GM18951 (cell line): ENCODE measurements around the gene CTTNBP2.

Source experiments
- POLR2A ChIP-seq: IDR thresholded peaks from 4 replicates; pipeline ENCODE4 v1.6.1; 2011; ENCODE audit warnings: mild to moderate bottlenecking; ENCODE audit not compliant: insufficient read length, insufficient read depth; ENCODE audit errors: extremely low read depth
- in situ Hi-C: fragments of 300-500 bp; cut with MboI; formaldehyde crosslinking; loops from one replicate; pipeline ENCODE4 v1.12.0; 2022; ENCODE audit warnings: low sequenced_read_pairs, mixed read lengths, inconsistent platforms; ENCODE audit not compliant: unreplicated experiment

The CTTNBP2 gene

GRCh38 chr7:117888627-117889026, 15.4 kb upstream of the CTTNBP2 start:
- TF ChIP-seq POLR2A = no peak
- in situ Hi-C loops = no loop called here

GRCh38 chr7:117882594-117882993, 9.4 kb upstream of the CTTNBP2 start:
- in situ Hi-C loops = no loop called here
- no peak for TF ChIP-seq POLR2A

- no peak for TF ChIP-seq POLR2A
- in situ Hi-C loops = no loop called here
Measured at GRCh38 chr7:117876761-117877160, 3.5 kb upstream of the CTTNBP2 start.

GRCh38 chr7:117875566-117875965, 2.3 kb upstream of the CTTNBP2 start:
- in situ Hi-C loops = no loop called here
- TF ChIP-seq POLR2A = no peak

- in situ Hi-C loops = no loop called here
Measured at GRCh38 chr7:117874191-117874700, 1.0 kb upstream of the CTTNBP2 start.

GRCh38 chr7:117872561-117873309, 506 bp downstream of the CTTNBP2 start:
- in situ Hi-C loops = no loop called here
- TF ChIP-seq POLR2A = no peak

More at GRCh38 chr7:117874191-117874700, 1.0 kb upstream of the CTTNBP2 start:
- TF ChIP-seq POLR2A = no peak

GRCh38 chr7:117871778-117872538, 1.3 kb downstream of the CTTNBP2 start:
- in situ Hi-C loops = no loop called here
- no peak for TF ChIP-seq POLR2A

- in situ Hi-C loops = no loop called here
- TF ChIP-seq POLR2A = no peak
Measured at GRCh38 chr7:117871401-117871777, 1.9 kb downstream of the CTTNBP2 start.

- TF ChIP-seq POLR2A = no peak
- in situ Hi-C loops = no loop called here
Measured at GRCh38 chr7:117870448-117871130, 2.7 kb downstream of the CTTNBP2 start.

- in situ Hi-C loops = no loop called here
- no peak for TF ChIP-seq POLR2A
Measured at GRCh38 chr7:117869374-117869773, 3.9 kb downstream of the CTTNBP2 start.

GRCh38 chr7:117863618-117864017, 9.6 kb downstream of the CTTNBP2 start:
- no peak for TF ChIP-seq POLR2A
- in situ Hi-C loops = no loop called here

- in situ Hi-C loops = no loop called here
- TF ChIP-seq POLR2A = no peak
Measured at GRCh38 chr7:117862378-117862777, 10.9 kb downstream of the CTTNBP2 start.

GRCh38 chr7:117859246-117859812, 13.9 kb downstream of the CTTNBP2 start:
- no peak for TF ChIP-seq POLR2A

GRCh38 chr7:117858712-117859111, 14.5 kb downstream of the CTTNBP2 start:
- no peak for TF ChIP-seq POLR2A
- in situ Hi-C loops = no loop called here

More at GRCh38 chr7:117859246-117859812, 13.9 kb downstream of the CTTNBP2 start:
- in situ Hi-C loops = no loop called here
